ENCODE data around the gene S100B.

GRCh38 chr21:46568562-46568961 is 36.3 kb downstream of the S100B start:
- TF ChIP-seq POLR2AphosphoS5 (IDR thresholded peaks at IDR 0.05) (no peak), POLR2A (IDR thresholded peaks at IDR 0.05) (no peak), CTCF (IDR thresholded peaks at IDR 0.05) (no peak)

Measured in stomach (tissue), 4 donors.